GM13976 (cell line): Measurements from ENCODE around the gene MRPL53.
A peak's percentile ranks its signal among the peaks of the same experiment; 100 is the strongest.

ENCODE experiments used
- DNase-seq: peaks from one replicate; pipeline ENCODE4 v3.0.0; 2012; ENCODE audit warnings: low spot score
- in situ Hi-C: fragments of 300-500 bp; cut with MboI; formaldehyde crosslinking; loops from one replicate; pipeline ENCODE4 v1.12.0; 2022; ENCODE audit warnings: low sequenced_read_pairs, mixed read lengths, inconsistent platforms; ENCODE audit not compliant: unreplicated experiment
- TF ChIP-seq, protein P1 (sequence below): IDR thresholded peaks from 2 replicates; pipeline ENCODE4 v1.5.1; 2012; ENCODE audit warnings: borderline replicate concordance, mild to moderate bottlenecking; ENCODE audit not compliant: insufficient read depth; ENCODE audit errors: extremely low read depth, missing control alignments, control extremely low read depth

MRPL53 gene

DNA sequence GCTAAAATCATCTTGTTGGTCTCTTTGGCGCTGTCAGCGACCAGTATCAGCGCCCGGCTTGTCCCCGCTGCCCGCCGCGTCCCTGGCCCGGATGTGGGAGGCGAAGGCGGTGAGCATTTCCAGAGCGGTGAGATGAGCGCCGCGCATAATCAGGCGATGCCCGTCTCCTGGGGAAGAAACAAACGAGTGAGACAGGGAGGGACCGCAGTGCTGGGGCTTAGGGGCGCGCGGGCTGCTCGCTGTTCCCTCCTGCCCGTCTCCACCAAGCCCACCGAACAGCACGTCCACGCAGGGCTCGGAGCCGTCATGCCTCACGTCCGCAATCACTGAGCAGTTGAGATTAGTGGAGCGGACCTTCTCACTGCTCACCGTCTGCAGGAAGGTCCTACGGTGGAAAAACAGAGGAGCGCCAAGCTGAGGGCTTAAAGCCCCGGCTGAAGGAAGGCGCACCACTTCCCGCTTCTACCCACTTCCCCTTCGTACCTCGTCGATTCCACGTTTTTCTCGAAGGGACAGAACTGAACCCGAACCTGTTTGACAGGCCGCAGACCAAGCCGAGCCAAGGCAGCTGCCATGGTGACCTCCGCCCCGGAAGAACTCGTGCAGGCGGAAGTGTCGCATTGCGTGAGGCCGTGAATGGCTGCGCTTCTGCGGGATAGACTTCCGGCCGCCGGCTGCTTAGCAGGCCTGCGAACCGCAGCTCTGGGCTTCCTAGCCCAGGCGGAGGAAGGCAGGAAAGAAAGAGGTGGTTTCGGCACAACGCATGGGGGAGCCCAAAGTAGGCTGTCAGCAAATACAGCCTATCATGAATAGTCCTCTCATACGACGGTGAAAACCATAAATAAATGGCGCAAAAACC, at the start of gene MRPL53:
MRPL53 (minus strand) TSS at position 595 of the 859 bp plus-strand sequence; CDS start at position 575, 20 bp downstream.
- in situ Hi-C loops: no loop called here
- TF ChIP-seq, protein P1, sequence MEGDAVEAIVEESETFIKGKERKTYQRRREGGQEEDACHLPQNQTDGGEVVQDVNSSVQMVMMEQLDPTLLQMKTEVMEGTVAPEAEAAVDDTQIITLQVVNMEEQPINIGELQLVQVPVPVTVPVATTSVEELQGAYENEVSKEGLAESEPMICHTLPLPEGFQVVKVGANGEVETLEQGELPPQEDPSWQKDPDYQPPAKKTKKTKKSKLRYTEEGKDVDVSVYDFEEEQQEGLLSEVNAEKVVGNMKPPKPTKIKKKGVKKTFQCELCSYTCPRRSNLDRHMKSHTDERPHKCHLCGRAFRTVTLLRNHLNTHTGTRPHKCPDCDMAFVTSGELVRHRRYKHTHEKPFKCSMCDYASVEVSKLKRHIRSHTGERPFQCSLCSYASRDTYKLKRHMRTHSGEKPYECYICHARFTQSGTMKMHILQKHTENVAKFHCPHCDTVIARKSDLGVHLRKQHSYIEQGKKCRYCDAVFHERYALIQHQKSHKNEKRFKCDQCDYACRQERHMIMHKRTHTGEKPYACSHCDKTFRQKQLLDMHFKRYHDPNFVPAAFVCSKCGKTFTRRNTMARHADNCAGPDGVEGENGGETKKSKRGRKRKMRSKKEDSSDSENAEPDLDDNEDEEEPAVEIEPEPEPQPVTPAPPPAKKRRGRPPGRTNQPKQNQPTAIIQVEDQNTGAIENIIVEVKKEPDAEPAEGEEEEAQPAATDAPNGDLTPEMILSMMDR: no peak
- peak; percentile 89 for DNase-seq

DNA sequence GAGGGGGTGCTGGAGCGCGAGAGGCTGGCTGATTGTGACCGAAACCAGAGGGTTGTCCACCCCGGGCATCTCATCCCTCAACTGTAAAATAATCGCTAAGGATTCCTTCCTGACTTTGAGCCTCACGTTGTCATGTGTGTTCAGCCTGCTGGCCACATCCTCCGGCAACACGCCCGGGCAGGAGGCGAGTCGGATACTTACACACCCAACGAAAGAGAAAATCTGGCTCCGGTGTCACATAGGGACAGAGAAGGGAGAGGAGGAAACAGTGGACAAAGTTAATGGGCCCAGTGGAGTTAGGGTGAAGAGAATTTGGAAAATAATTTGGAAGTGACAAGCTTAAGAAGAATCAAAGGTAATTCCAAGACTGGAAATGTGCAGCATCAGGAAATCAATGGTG, 44.2 kb upstream of the MRPL53 start:
- in situ Hi-C loops: no loop called here
- DNase-seq: no peak
- TF ChIP-seq, protein P1: no peak

DNA sequence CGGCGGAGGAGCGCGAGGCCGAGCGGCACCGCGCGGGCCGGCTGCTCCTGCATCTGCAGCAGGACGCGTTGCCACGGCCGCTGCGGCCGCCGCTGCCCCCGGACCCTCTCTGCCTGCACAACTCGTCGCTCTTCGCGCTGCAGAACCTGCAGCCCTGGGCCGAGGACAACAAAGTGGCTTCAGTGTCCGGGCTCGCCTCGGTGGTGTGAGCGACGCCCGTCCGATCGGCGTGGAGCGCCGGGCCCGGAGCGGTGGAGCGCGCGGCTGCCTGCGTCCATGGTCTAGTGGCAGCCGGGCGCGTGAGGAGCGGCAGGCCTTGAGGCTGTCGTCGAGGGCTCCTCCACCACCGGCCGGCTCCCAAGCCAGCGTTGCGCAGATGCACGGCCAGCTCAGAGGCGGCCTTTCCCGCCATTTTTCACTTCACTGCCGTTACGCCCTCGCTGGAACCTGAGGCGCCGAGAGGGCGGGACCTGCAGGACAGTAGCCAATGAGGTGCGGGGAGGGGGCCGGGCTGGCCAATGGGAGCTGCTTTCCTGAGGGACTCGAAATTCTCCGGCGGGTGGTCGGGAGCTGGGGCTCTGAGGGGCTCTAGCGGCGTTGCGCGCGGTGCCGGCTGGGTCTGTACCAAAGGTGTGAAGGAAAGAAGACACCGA, 43.6 kb upstream of the MRPL53 start:
- TF ChIP-seq, protein P1: no peak
- DNase-seq: peak; percentile 93
- in situ Hi-C loops: no loop called here

DNA sequence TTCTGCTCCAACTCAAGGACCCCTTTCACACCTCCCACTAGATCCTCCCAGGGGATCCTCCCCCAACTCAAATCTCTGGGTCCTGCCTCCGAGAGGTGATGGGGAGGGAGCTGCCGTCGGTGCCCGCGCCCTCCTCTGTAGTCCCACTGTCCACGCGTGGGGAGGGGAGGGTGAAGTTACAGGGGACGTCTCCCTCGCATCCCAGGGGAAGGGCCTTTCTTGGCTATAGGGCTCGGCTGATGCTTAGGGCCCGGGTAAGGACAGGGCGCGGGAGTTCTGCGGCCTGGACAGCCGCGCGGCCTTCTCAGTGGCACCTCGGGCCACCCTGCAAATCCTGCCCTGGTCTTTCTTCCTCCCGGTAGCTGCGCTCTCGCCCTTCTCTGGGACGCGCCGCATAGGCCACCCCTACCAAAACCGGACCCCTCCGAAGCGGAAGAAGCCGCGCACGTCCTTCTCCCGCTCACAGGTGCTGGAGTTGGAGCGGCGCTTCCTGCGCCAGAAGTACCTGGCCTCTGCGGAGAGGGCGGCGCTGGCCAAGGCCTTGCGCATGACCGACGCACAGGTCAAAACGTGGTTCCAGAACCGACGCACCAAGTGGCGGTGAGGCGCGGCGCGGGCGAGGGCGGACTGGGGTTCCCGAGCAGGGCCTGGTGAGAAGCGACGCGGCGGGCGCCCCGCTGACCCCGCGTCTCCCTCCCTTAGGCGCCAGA, 42.9 kb upstream of the MRPL53 start:
- in situ Hi-C loops: no loop called here
- TF ChIP-seq, protein P1: no peak
- DNase-seq: no peak

DNA sequence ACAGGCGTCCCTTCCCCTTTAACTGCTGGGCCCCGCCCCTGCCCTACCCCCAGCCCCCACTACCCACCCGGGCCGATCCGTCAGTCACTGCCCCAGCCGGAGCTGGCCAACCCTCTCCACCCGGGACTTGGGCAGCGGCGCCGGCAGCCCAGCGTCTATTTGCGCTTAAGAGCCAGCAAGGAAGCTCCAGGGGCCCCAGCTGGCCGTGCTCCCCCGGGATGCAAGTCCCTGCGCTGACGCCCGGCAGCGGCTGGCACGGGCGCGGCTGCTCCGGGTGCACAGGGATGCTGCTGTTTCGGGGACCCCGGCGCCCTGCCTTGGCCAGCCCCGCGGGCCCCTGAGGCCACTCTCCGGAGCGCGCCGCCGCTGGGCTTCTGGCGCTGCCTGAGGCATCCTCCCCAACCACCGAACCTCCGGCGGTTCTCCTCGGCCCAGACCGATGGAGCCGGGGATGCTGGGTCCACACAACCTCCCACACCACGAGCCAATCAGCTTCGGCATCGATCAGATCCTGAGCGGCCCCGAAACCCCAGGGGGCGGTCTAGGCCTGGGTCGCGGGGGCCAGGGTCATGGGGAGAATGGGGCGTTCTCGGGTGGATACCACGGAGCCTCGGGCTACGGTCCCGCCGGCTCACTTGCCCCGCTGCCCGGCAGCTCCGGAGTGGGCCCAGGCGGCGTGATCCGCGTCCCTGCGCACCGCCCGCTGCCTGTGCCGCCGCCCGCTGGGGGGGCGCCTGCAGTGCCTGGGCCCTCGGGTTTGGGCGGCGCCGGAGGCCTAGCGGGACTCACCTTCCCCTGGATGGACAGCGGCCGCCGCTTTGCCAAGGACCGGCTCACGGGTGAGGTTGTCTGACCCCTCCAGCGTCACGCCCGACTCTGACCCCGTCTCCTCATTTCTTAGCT, 42.1 kb upstream of the MRPL53 start, which contains the start of gene TLX2:
TLX2 (plus strand) TSS at position 83 of the 903 bp plus-strand sequence; CDS start at position 440, 357 bp downstream.
- TF ChIP-seq, protein P1: no peak
- DNase-seq: no peak
- in situ Hi-C loops: no loop called here
